ENCODE data around the gene C1orf52.

Gene C1orf52

GRCh38 chr1:85240643-85241042 lies 18.8 kb downstream of the C1orf52 start:
- peaks cover 5 to 15% of the 10 kb centered on the region in 2 donors for H3K27me3 Mint-ChIP-seq
- H3K9me3 Mint-ChIP-seq = no peaks in the 10 kb centered on the region
- DNase-seq (no peak), ATAC-seq (replicated peaks) (no peak)
- H3K27ac Mint-ChIP-seq = peak overlapping the region in 1 of 2 donors; percentile 46
- no peaks in the 10 kb centered on the region for H3K36me3 Mint-ChIP-seq (ENCODE audit: insufficient read depth)
- no peaks in the 10 kb centered on the region for H3K4me1 Mint-ChIP-seq (ENCODE audit: low read depth in 2 of 2)
- H3K4me3 Mint-ChIP-seq = no peak overlapping the region

DNA sequence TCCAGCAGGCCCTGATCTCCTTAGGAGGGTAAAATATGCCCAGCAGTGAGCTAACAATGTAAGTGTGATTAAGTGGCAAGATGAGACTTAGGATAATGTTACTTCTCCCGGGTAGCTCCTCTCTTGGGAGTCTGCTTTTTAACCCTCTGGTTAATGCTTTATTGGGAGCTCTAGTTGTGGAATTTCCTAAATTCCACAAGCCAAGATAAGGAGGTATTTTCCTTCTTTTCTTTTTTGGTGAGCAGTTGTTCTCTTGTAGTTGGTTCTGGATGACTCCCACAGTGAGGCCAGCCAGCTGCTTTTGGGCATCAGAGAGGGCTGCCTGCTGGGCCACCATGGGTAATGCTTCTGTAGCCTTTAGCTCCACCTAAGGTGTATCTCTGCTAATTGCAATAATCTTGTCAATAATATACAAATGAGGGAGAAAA lies 19.3 kb downstream of the C1orf52 start:
- H3K36me3 Mint-ChIP-seq (ENCODE audit: insufficient read depth) = no peaks in the 10 kb centered on the region
- ATAC-seq (replicated peaks) (peak; percentile 64), DNase-seq (no peak)
- no peaks in the 10 kb centered on the region for H3K9me3 Mint-ChIP-seq
- peaks cover 5 to 19% of the 10 kb centered on the region in 2 donors for H3K27me3 Mint-ChIP-seq
- H3K4me1 Mint-ChIP-seq (ENCODE audit: low read depth in 2 of 2) = no peaks in the 10 kb centered on the region
- H3K4me3 Mint-ChIP-seq = no peak overlapping the region
- peak overlapping the region in 1 of 2 donors; percentile 46 for H3K27ac Mint-ChIP-seq

DNA sequence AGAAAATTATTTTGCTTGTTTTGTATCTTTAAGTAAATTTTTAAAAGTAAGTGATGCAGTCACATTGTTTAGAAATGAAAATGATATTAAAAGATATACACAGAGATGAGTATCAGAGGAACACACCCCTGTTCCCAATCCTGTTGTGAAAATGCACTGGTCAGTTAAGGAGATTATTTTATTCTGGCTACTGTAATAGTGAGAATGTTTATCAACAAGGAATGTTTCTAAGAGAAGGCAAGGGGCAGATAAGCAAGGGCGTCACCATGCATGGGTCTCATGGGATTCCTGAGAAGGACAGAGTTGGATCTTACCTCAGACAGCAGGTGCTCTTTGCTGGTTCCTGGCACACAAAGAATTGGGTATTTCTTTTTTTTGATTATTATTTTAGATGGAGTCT lies 21.8 kb downstream of the C1orf52 start:
- ATAC-seq (replicated peaks) (no peak), DNase-seq (no peak)
- no peaks in the 10 kb centered on the region for H3K9me3 Mint-ChIP-seq
- no peaks in the 10 kb centered on the region for H3K36me3 Mint-ChIP-seq (ENCODE audit: insufficient read depth)
- no peaks in the 10 kb centered on the region for H3K4me1 Mint-ChIP-seq (ENCODE audit: low read depth in 2 of 2)
- H3K27ac Mint-ChIP-seq = no peak overlapping the region
- peaks cover 10 to 30% of the 10 kb centered on the region in 2 donors for H3K27me3 Mint-ChIP-seq
- H3K4me3 Mint-ChIP-seq = no peak overlapping the region

- Mint-ChIP-seq H3K27me3 (peaks cover 21 to 32% of the 10 kb centered on the region in 2 donors), H3K9me3 (no peaks in the 10 kb centered on the region), H3K27ac (no peak overlapping the region), H3K4me3 (no peak overlapping the region), H3K4me1 (ENCODE audit: low read depth in 2 of 2) (no peaks in the 10 kb centered on the region), H3K36me3 (ENCODE audit: insufficient read depth) (no peaks in the 10 kb centered on the region)
- peak; percentile 29 for ATAC-seq (replicated peaks)
- no peak for DNase-seq
Measured at GRCh38 chr1:85230305-85230977, 29.0 kb downstream of the C1orf52 start.

- ATAC-seq (replicated peaks) (no peak), DNase-seq (no peak)
- Mint-ChIP-seq H3K4me1 (ENCODE audit: low read depth in 2 of 2) (no peaks in the 10 kb centered on the region), H3K4me3 (no peak overlapping the region), H3K27me3 (peaks cover 13 to 32% of the 10 kb centered on the region in 2 donors), H3K27ac (no peak overlapping the region), H3K36me3 (ENCODE audit: insufficient read depth) (no peaks in the 10 kb centered on the region), H3K9me3 (no peaks in the 10 kb centered on the region)
Measured at GRCh38 chr1:85229574-85230097, 29.8 kb downstream of the C1orf52 start.

- no peak for ATAC-seq (replicated peaks)
Measured at GRCh38 chr1:85228972-85229371, 30.5 kb downstream of the C1orf52 start.

DNA sequence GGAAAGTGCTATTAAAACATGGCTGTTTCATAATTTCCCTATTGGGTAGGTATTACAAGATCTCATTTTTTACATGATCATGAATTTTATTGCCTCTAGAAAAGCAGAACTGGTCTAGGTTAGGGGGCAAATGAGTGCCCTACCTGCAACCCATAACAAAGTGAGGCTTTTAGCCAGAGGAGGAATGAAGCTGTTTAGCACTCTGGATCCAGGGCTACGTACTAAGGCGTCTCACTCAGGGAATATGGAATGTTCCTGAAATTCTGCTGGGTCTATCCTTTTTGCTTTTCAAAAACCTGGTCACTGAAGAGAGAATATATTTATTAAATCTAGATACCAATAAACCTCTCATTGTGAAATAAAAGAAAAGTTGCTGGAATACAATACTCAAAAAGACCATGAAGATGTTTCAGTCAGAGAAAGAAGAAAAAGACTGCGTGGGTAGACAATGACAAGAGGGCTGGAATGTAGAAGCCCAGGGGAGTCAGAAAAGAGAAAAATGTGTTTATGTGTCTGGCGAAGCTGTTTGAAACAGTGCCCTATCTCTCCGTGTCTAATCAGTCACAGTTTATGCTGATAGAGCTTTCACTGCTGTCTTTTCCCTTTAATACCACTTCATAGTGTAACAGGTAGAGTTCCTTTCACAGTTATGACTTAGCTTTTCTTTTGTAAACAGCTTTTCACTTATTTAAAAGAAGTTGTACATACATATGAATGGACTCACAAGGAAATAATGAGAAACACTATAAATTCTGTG lies 33.7 kb downstream of the C1orf52 start:
- Mint-ChIP-seq H3K27ac (no peak overlapping the region), H3K27me3 (peaks cover 19 to 36% of the 10 kb centered on the region in 2 donors), H3K9me3 (no peaks in the 10 kb centered on the region), H3K4me1 (ENCODE audit: low read depth in 2 of 2) (no peaks in the 10 kb centered on the region), H3K36me3 (ENCODE audit: insufficient read depth) (no peaks in the 10 kb centered on the region), H3K4me3 (no peak overlapping the region)
- ATAC-seq (replicated peaks) = no peak
- DNase-seq = no peak

More at GRCh38 chr1:85228972-85229371, 30.5 kb downstream of the C1orf52 start:
- no peak overlapping the region for H3K27ac Mint-ChIP-seq
- no peak for DNase-seq
- H3K4me1 Mint-ChIP-seq (ENCODE audit: low read depth in 2 of 2) = no peaks in the 10 kb centered on the region
- no peaks in the 10 kb centered on the region for H3K36me3 Mint-ChIP-seq (ENCODE audit: insufficient read depth)
- no peaks in the 10 kb centered on the region for H3K9me3 Mint-ChIP-seq
- H3K27me3 Mint-ChIP-seq = peaks cover 8 to 29% of the 10 kb centered on the region in 2 donors
- no peak overlapping the region for H3K4me3 Mint-ChIP-seq

GRCh38 chr1:85224734-85225623 lies 34.5 kb downstream of the C1orf52 start:
- Mint-ChIP-seq H3K36me3 (ENCODE audit: insufficient read depth) (no peaks in the 10 kb centered on the region), H3K4me1 (ENCODE audit: low read depth in 2 of 2) (no peaks in the 10 kb centered on the region), H3K9me3 (no peaks in the 10 kb centered on the region), H3K27me3 (peaks cover 19 to 36% of the 10 kb centered on the region in 2 donors), H3K27ac (no peak overlapping the region), H3K4me3 (no peak overlapping the region)
- no peak for DNase-seq
- ATAC-seq (replicated peaks) = no peak

GRCh38 chr1:85224295-85224694 lies 35.2 kb downstream of the C1orf52 start:
- Mint-ChIP-seq H3K4me3 (no peak overlapping the region), H3K4me1 (ENCODE audit: low read depth in 2 of 2) (no peaks in the 10 kb centered on the region), H3K27me3 (peaks cover 26 to 36% of the 10 kb centered on the region in 2 donors), H3K27ac (no peak overlapping the region), H3K36me3 (ENCODE audit: insufficient read depth) (no peaks in the 10 kb centered on the region), H3K9me3 (no peaks in the 10 kb centered on the region)
- no peak for ATAC-seq (replicated peaks)
- DNase-seq = no peak

GRCh38 chr1:85223334-85223733 lies 36.1 kb downstream of the C1orf52 start:
- Mint-ChIP-seq H3K27me3 (peaks cover 36 to 39% of the 10 kb centered on the region in 2 donors), H3K4me1 (ENCODE audit: low read depth in 2 of 2) (no peaks in the 10 kb centered on the region), H3K36me3 (ENCODE audit: insufficient read depth) (no peaks in the 10 kb centered on the region), H3K4me3 (no peak overlapping the region), H3K27ac (no peak overlapping the region), H3K9me3 (no peaks in the 10 kb centered on the region)
- no peak for DNase-seq
- ATAC-seq (replicated peaks) = no peak

- Mint-ChIP-seq H3K27me3 (peaks cover 38 to 52% of the 10 kb centered on the region in 2 donors), H3K36me3 (ENCODE audit: insufficient read depth) (no peaks in the 10 kb centered on the region), H3K27ac (no peak overlapping the region), H3K4me3 (no peak overlapping the region), H3K4me1 (ENCODE audit: low read depth in 2 of 2) (no peaks in the 10 kb centered on the region), H3K9me3 (no peaks in the 10 kb centered on the region)
- DNase-seq (no peak), ATAC-seq (replicated peaks) (no peak)
Measured at GRCh38 chr1:85220756-85221201, 38.7 kb downstream of the C1orf52 start.

DNA sequence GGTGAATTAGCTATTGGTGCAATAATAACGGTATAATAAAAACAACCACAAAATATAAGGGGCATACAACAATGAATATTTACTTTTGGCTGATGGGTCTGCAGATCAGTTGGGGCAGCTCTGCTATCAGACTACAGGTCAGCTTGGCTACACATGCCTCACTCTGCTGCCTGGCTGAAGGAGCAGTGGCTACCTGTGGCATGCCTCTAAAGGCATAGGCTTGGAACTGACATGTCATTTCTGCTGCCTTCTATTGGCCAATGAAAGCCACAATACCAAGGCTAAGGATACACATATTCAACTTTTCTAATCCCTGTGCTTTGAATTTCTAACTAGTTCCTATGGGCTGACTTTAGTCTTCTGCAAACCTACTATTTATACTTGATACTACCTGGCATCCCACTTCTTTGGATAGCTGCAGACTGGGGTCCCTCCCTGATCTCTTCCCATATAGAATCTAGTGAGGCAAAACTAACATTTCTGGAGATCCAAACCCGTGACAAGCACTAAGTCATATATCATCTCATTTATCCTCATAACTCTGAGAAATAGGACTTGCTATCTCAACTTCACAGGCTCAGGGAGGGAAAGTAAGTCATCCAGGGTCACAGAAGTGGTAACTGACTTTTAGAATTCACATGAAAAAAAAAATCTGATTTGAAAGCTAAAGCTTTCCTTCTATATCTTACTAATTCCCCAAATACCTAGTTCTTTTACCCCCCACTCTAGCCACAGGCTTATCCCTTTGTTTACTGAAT lies 39.4 kb downstream of the C1orf52 start:
- ATAC-seq (replicated peaks) (no peak), DNase-seq (no peak)
- Mint-ChIP-seq H3K27ac (no peak overlapping the region), H3K36me3 (ENCODE audit: insufficient read depth) (no peaks in the 10 kb centered on the region), H3K4me3 (no peak overlapping the region), H3K27me3 (peaks cover 43 to 59% of the 10 kb centered on the region in 2 donors), H3K9me3 (no peaks in the 10 kb centered on the region), H3K4me1 (ENCODE audit: low read depth in 2 of 2) (no peaks in the 10 kb centered on the region)

Data from effector memory CD8-positive, alpha-beta T cell (primary cell).